Measurements from ENCODE around the gene SNTG2. TPM values are rescaled to one million over a fixed set of nuclear protein-coding genes. Genes with fewer than 3 reads are reported as not detected.

SNTG2 gene
- total RNA-seq, 2 experiments from 2014 or later, result not detected

- Histone ChIP-seq H2AFZ (ENCODE audit: low read length) (no peak overlapping the region), H3K9me2 (ENCODE audit: insufficient read depth, low read length) (no peaks in the 10 kb centered on the region), H3K9me3 (ENCODE audit: low read length) (no peaks in the 10 kb centered on the region), H4K20me1 (ENCODE audit: insufficient read depth, low read length) (no peaks in the 10 kb centered on the region), H3K4me2 (ENCODE audit: low read length) (no peak overlapping the region), H3K79me2 (ENCODE audit: insufficient read depth, low read depth, low read length) (no peaks in the 10 kb centered on the region), H3K36me3 (ENCODE audit: insufficient read depth, low read length) (no peaks in the 10 kb centered on the region), H3K27ac (ENCODE audit: low read depth, low read length, poor library complexity, severe bottlenecking) (no peak overlapping the region), H3K4me3 (ENCODE audit: low read depth, low read length, poor library complexity, severe bottlenecking) (no peak overlapping the region), H3K4me1 (ENCODE audit: insufficient read depth, low read length, poor library complexity, severe bottlenecking) (no peaks in the 10 kb centered on the region)
- intact Hi-C loops (cut with micrococcal nuclease; ENCODE audit: unreplicated experiment), result no loop called here
- BruUV-seq (replicated peaks), result no TSS peak
- DNase-seq (ENCODE audit: low spot score), result no peak
- TF ChIP-seq CTCF (conservative IDR thresholded peaks at IDR 0.05; ENCODE audit: low read length) (no peak), EZH2phosphoT487 (IDR thresholded peaks at IDR 0.05; ENCODE audit: borderline replicate concordance, low read depth, low read length) (no peak)
- POLR2A ChIA-PET, result no interaction called here
- CTCF ChIA-PET (ENCODE audit: unreplicated experiment), result no interaction called here
These were observed 74.3 kb downstream of the SNTG2 start for GRCh38 chr2:1024981-1025380.

- H3K4me2 ChIP-seq (ENCODE audit: low read length), result no peak overlapping the region
- H3K27ac ChIP-seq (ENCODE audit: low read depth, low read length, poor library complexity, severe bottlenecking), result no peak overlapping the region
- ChIA-PET CTCF (ENCODE audit: unreplicated experiment) (no interaction called here), POLR2A (no interaction called here)
- no peaks in the 10 kb centered on the region for H3K9me2 ChIP-seq (ENCODE audit: insufficient read depth, low read length)
- no peak for DNase-seq (ENCODE audit: low spot score)
- H3K36me3 ChIP-seq (ENCODE audit: insufficient read depth, low read length), result no peaks in the 10 kb centered on the region
- no peak overlapping the region for H3K4me3 ChIP-seq (ENCODE audit: low read depth, low read length, poor library complexity, severe bottlenecking)
- no peaks in the 10 kb centered on the region for H4K20me1 ChIP-seq (ENCODE audit: insufficient read depth, low read length)
- BruUV-seq (replicated peaks), result no TSS peak
- no peaks in the 10 kb centered on the region for H3K79me2 ChIP-seq (ENCODE audit: insufficient read depth, low read depth, low read length)
- intact Hi-C loops (cut with micrococcal nuclease; ENCODE audit: unreplicated experiment), result no loop called here
- H2AFZ ChIP-seq (ENCODE audit: low read length), result no peak overlapping the region
- H3K9me3 ChIP-seq (ENCODE audit: low read length), result no peaks in the 10 kb centered on the region
- TF ChIP-seq CTCF (conservative IDR thresholded peaks at IDR 0.05; ENCODE audit: low read length), result no peak
- no peak for TF ChIP-seq EZH2phosphoT487 (IDR thresholded peaks at IDR 0.05; ENCODE audit: borderline replicate concordance, low read depth, low read length)
- no peaks in the 10 kb centered on the region for H3K4me1 ChIP-seq (ENCODE audit: insufficient read depth, low read length, poor library complexity, severe bottlenecking)
These were observed 75.5 kb downstream of the SNTG2 start for GRCh38 chr2:1026141-1026540.

- POLR2A ChIA-PET, result no interaction called here
- no peak for DNase-seq (ENCODE audit: low spot score)
- no peaks in the 10 kb centered on the region for H3K9me3 ChIP-seq (ENCODE audit: low read length)
- H3K4me2 ChIP-seq (ENCODE audit: low read length), result no peak overlapping the region
- CTCF ChIA-PET (ENCODE audit: unreplicated experiment), result no interaction called here
- no peak overlapping the region for H3K27ac ChIP-seq (ENCODE audit: low read depth, low read length, poor library complexity, severe bottlenecking)
- no peaks in the 10 kb centered on the region for H3K9me2 ChIP-seq (ENCODE audit: insufficient read depth, low read length)
- no peaks in the 10 kb centered on the region for H3K4me1 ChIP-seq (ENCODE audit: insufficient read depth, low read length, poor library complexity, severe bottlenecking)
- H3K36me3 ChIP-seq (ENCODE audit: insufficient read depth, low read length), result no peaks in the 10 kb centered on the region
- no peak overlapping the region for H3K4me3 ChIP-seq (ENCODE audit: low read depth, low read length, poor library complexity, severe bottlenecking)
- no TSS peak for BruUV-seq (replicated peaks)
- H2AFZ ChIP-seq (ENCODE audit: low read length), result no peak overlapping the region
- no peaks in the 10 kb centered on the region for H4K20me1 ChIP-seq (ENCODE audit: insufficient read depth, low read length)
- H3K79me2 ChIP-seq (ENCODE audit: insufficient read depth, low read depth, low read length), result no peaks in the 10 kb centered on the region
- intact Hi-C loops (cut with micrococcal nuclease; ENCODE audit: unreplicated experiment), result no loop called here
- no peak for TF ChIP-seq EZH2phosphoT487 (IDR thresholded peaks at IDR 0.05; ENCODE audit: borderline replicate concordance, low read depth, low read length)
- no peak for TF ChIP-seq CTCF (conservative IDR thresholded peaks at IDR 0.05; ENCODE audit: low read length)
These were observed 78.2 kb downstream of the SNTG2 start for GRCh38 chr2:1028831-1029230.
